Left forelimb (tissue), 1 donor: ENCODE data around the gene IMP4.
A peak's percentile ranks its signal among the peaks of the same experiment; 100 is the strongest.

Experiments used
- DNase-seq: peaks from one replicate; pipeline ENCODE4 v3.0.0-alpha.2; 2018; ENCODE audit warnings: low spot score

IMP4 gene

GRCh38 chr2:130336877-130337734 is 5.6 kb upstream of the IMP4 start:
- DNase-seq, result peak; percentile 94

- no peak for DNase-seq
These were observed 4.9 kb upstream of the IMP4 start for GRCh38 chr2:130337735-130338325.

GRCh38 chr2:130338793-130339345 is 3.8 kb upstream of the IMP4 start:
- no peak for DNase-seq

- no peak for DNase-seq
These were observed 2.6 kb upstream of the IMP4 start for GRCh38 chr2:130339885-130340745.

GRCh38 chr2:130341562-130342019 is 1.1 kb upstream of the IMP4 start:
- no peak for DNase-seq

GRCh38 chr2:130342020-130342532 is 621 bp upstream of the IMP4 start:
- DNase-seq, result peak; percentile 92

GRCh38 chr2:130344578-130344977 is 1.9 kb downstream of the IMP4 start:
- no peak for DNase-seq

- DNase-seq, result no peak
These were observed 2.4 kb downstream of the IMP4 start for GRCh38 chr2:130345091-130345490.

- DNase-seq, result no peak
These were observed 2.9 kb downstream of the IMP4 start for GRCh38 chr2:130345611-130346010.

- DNase-seq, result no peak
These were observed 3.5 kb downstream of the IMP4 start for GRCh38 chr2:130346041-130346740.

- no peak for DNase-seq
These were observed 4.0 kb downstream of the IMP4 start for GRCh38 chr2:130346741-130347066.

GRCh38 chr2:130347220-130347925 is 4.7 kb downstream of the IMP4 start:
- no peak for DNase-seq

GRCh38 chr2:130349174-130349573 is 6.5 kb downstream of the IMP4 start:
- no peak for DNase-seq

GRCh38 chr2:130351711-130352110 is 9.0 kb downstream of the IMP4 start:
- DNase-seq, result no peak

GRCh38 chr2:130352237-130352636 is 9.5 kb downstream of the IMP4 start:
- no peak for DNase-seq

GRCh38 chr2:130353291-130354138 is 10.8 kb downstream of the IMP4 start:
- DNase-seq, result no peak

GRCh38 chr2:130354139-130354428 is 11.4 kb downstream of the IMP4 start:
- DNase-seq, result no peak

GRCh38 chr2:130355172-130355577 is 12.5 kb downstream of the IMP4 start:
- no peak for DNase-seq

- DNase-seq, result peak; percentile 90
These were observed 13.1 kb downstream of the IMP4 start, which contains the start of gene PTPN18 for GRCh38 chr2:130355578-130356431. PTPN18 (plus strand) TSS chr2:130356056; CDS start chr2:130356108, 52 bp downstream.
